ENCODE measurements around the gene PPP1R27. TPM values are rescaled to one million over a fixed set of nuclear protein-coding genes. Genes with fewer than 3 reads are reported as not detected.

PPP1R27 gene
- total RNA-seq, 1 donor from 2014 or later, result 35.0 TPM

DNA sequence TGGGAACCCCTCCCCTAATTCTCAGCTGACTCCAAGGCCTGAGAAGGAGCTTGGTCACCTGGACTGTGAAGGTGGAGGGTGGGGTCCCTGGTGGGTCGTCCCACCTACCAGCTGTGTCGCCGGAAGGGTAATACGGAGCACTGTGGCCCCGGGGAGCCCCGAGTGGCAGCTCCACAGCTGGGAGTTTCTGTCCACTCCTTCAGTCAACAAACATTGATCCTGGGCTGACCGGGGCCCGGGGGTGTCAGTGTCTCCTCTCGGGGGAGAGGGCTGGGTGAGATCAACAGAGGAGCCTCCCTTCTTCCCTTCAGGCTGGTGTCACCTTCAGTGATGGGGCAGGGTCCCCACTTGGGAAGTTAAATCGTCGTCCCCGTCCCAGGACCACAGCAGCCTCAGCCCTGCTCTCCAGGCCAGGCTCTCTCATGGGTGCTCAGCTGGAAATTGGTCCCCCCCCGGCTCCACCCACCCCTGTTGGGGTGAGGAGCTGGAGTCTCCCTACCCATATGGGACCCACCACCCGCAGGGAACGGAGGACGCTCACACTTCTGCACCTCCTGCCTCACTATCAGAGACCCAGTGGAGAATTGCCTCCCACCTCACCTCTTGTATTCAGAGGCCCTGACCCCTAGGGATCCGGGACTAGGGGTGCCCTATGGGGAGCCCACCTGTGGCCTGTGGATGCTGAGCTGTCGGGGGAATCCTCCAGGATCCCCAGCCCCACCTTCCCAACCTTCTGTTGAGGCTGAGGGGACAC is 29.0 kb downstream of the PPP1R27 start:
- Histone ChIP-seq H3K27me3 (ENCODE audit: control insufficient read depth in 3 of 3, insufficient read depth in 3 of 3, low read length in 3 of 3) (peaks cover 80 to 86% (median 81%) of the 10 kb centered on the region in 3 donors), H3K9me3 (ENCODE audit: control insufficient read depth in 3 of 3, low read length in 3 of 3) (no peaks in the 10 kb centered on the region)

DNA sequence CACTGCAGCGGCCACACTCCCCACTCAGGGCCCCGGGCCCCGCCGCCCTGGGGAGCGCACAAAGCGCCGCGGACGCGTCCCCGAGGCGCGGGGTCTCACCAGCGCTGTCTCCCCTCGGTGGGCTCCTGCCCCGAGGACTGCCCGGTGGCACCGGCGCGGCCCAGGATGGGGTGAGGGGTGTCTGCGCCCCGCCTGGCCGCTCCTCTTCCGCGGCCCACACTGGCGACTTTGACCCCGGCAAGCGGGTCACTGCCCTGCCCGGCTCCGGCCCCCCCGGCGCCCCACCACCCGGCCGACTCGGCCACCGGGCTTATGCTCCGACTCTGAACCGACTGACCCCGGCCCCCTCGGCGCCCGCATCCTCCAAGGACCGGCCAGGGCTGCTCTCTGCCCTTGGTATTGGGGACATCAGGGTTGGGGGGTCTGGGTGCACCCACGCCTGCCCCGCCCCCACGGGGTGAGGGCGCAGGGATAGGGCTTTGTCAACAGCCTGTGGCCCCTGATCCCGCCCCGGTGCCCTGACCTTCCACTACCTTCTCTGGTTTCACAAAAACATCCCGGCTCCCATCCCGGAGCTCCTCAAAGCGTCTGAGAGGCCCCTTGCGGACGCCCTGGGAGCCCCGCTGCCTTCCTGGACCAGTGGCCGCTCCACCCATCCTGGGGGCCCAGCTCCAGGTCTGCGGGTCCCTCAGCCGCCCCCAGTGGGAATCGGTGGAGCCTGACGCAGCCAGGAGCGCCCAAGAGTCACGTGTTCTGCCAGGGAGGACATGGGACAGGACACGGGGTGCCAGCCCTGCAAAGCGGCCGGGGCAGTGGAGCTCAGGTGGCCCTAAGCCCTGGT is 30.1 kb downstream of the PPP1R27 start:
- Histone ChIP-seq H3K4me3 (ENCODE audit: low read length in 3 of 3) (no peak overlapping the region), H3K9me3 (ENCODE audit: control insufficient read depth in 3 of 3, low read length in 3 of 3) (no peaks in the 10 kb centered on the region), H3K27me3 (ENCODE audit: control insufficient read depth in 3 of 3, insufficient read depth in 3 of 3, low read length in 3 of 3) (peaks cover 72 to 83% (median 76%) of the 10 kb centered on the region in 3 donors), H3K27ac (ENCODE audit: low read depth, low read length) (no peak overlapping the region), H3K36me3 (ENCODE audit: control insufficient read depth in 3 of 3, insufficient read depth in 3 of 3, low read length in 3 of 3) (no peaks in the 10 kb centered on the region), H3K4me1 (ENCODE audit: control insufficient read depth in 3 of 3, insufficient read depth in 3 of 3, low read length in 3 of 3) (peaks cover 0 to 5% (median 5%) of the 10 kb centered on the region in 3 donors), H3K9ac (ENCODE audit: low read depth in 1 of 3, low read length in 3 of 3) (peak overlapping the region in 1 of 3 donors; percentile 54)

More for the DNA sequence above, 29.0 kb downstream of the PPP1R27 start:
- no peak overlapping the region for H3K27ac ChIP-seq (ENCODE audit: low read depth, low read length)
- no peak overlapping the region for H3K9ac ChIP-seq (ENCODE audit: low read depth in 1 of 3, low read length in 3 of 3)
- no peak overlapping the region for H3K4me3 ChIP-seq (ENCODE audit: low read length in 3 of 3)
- peaks cover 0 to 5% (median 5%) of the 10 kb centered on the region in 3 donors for H3K4me1 ChIP-seq (ENCODE audit: control insufficient read depth in 3 of 3, insufficient read depth in 3 of 3, low read length in 3 of 3)
- H3K36me3 ChIP-seq (ENCODE audit: control insufficient read depth in 3 of 3, insufficient read depth in 3 of 3, low read length in 3 of 3), result no peaks in the 10 kb centered on the region

DNA sequence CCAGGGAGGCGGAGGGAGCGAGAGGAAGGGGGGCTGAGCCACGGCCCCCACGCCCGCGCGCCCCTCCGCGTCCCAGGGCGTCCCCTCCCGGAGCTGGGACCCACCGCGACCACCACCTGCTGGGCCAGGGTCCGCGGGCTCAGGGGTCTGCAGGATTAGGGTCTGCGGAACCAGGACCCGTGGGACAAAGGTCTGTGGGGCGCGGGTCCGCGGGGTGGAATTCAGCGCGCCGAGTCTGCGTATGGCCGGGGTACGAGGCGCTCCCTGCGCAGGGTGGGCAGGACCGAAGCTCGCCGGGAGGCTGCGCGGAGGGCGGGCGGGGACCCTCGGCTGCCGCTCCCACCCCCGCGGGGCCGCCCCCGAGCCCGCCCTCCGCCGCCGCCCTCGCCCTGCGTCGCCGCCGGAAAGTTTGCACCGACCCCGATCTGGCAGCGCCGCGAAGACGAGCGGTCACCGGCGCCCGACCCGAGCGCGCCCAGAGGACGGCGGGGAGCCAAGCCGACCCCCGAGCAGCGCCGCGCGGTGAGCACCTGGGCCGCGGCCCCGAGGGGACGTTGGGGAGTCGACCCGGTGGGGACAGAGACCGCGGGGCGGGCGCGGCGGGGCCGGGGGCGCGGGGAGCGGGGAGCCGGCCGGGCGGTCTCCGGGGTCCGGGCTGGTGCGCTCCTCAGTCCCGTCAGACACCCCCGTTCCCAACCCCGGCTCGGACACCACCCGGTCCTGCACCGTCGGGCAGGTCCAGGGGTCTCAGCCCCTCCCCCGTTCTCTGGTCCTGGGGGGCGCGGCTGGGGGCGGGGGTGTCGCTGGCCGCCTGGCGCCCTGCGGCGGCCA is 30.9 kb downstream of the PPP1R27 start, which contains the start of gene GCGR:
GCGR (plus strand) TSS at position 423 of the 831 bp plus-strand sequence. CDS start 4,869 bp downstream, outside the sequence.
- Histone ChIP-seq H3K27me3 (ENCODE audit: control insufficient read depth in 3 of 3, insufficient read depth in 3 of 3, low read length in 3 of 3) (peaks cover 63 to 75% (median 68%) of the 10 kb centered on the region in 3 donors), H3K4me3 (ENCODE audit: low read length in 3 of 3) (no peak within 1 kb of the TSS), H3K9me3 (ENCODE audit: control insufficient read depth in 3 of 3, low read length in 3 of 3) (no peaks in the 10 kb centered on the region), H3K36me3 (ENCODE audit: control insufficient read depth in 3 of 3, insufficient read depth in 3 of 3, low read length in 3 of 3) (no peaks in the 10 kb centered on the region), H3K9ac (ENCODE audit: low read depth in 1 of 3, low read length in 3 of 3) (peak within 1 kb of the TSS in 1 of 3 donors; percentile 54), H3K27ac (ENCODE audit: low read depth, low read length) (no peak within 1 kb of the TSS), H3K4me1 (ENCODE audit: control insufficient read depth in 3 of 3, insufficient read depth in 3 of 3, low read length in 3 of 3) (peaks cover 0 to 5% (median 5%) of the 10 kb centered on the region in 3 donors)

DNA sequence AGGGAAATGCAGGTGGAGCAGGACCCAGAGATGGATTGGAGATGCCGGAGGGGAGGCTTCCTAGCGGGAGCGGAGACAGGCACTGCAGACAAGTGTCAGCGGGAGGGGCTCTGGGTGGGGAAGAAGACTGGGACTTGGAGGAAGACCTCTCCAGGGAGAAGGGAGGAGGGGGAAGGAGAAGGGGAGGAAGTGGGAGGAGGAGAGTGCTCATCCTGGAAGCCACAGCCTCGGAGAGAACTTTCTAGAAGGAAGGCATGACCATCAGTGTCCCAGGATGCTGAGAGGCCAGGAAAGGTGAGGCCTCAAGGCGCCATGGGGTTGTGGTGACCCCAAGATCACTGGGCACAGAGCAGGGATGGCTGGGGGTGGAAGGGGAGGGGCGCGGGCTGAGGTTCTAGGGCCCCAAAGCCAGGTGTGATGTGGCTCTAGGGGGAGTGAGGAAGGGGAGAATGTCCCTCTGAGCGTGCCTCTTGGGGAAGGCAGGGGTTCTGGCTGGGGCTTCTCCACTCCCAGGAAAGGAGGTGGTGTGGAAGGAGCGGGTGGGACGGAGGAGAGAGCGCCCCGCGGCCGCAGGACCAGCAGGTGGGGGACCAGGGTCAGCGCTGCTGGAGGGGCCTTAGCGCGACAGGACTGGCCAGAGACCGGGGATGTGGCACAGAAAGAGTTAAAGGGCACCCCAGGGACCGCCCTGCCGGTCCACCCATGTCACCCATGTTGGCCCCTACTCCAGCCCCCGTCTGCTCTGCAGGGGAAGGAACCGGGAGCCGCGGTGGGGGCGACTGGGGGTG is 31.8 kb downstream of the PPP1R27 start:
- H3K4me3 ChIP-seq (ENCODE audit: low read length in 3 of 3), result no peak overlapping the region
- no peak overlapping the region for H3K9ac ChIP-seq (ENCODE audit: low read depth in 1 of 3, low read length in 3 of 3)
- peaks cover 60 to 68% (median 64%) of the 10 kb centered on the region in 3 donors for H3K27me3 ChIP-seq (ENCODE audit: control insufficient read depth in 3 of 3, insufficient read depth in 3 of 3, low read length in 3 of 3)
- peaks cover 0 to 5% (median 5%) of the 10 kb centered on the region in 3 donors for H3K4me1 ChIP-seq (ENCODE audit: control insufficient read depth in 3 of 3, insufficient read depth in 3 of 3, low read length in 3 of 3)
- H3K9me3 ChIP-seq (ENCODE audit: control insufficient read depth in 3 of 3, low read length in 3 of 3), result no peaks in the 10 kb centered on the region
- no peak overlapping the region for H3K27ac ChIP-seq (ENCODE audit: low read depth, low read length)
- H3K36me3 ChIP-seq (ENCODE audit: control insufficient read depth in 3 of 3, insufficient read depth in 3 of 3, low read length in 3 of 3), result no peaks in the 10 kb centered on the region

DNA sequence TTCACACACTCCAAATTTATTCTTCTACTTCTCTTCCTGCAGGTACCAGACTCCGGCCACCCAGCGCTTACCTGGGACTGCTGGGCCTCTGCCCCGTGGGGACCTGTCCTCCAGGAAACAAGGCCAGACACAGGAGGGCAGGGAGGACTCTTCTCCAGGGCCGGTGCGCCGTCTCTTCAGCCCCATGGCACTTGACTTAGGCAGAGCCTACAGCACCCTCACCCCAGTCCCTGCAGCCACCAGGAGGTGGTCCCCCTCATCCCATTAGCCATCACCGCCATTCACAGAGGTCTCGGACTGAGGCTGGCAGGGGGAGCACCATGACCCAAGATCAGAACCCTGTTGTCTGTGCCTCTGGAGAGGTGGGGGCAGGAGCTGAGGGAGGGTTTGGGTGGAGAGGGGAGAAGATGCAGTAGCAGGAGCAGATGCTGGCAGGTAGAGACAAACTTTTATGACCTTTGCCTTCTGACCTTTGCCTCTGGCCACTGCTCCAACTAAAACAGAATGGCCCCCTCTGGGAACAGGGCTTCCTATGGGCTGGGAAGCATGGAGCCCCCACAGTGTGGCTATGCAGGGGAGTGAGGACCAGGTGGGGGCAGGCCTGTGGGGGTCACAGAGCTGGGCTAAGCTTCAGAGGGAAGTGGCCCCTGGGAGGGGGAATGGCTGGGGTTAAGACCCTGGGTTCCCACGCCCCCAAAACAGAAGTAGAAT is 32.6 kb downstream of the PPP1R27 start:
- H3K9ac ChIP-seq (ENCODE audit: low read depth in 1 of 3, low read length in 3 of 3), result no peak overlapping the region
- H3K27me3 ChIP-seq (ENCODE audit: control insufficient read depth in 3 of 3, insufficient read depth in 3 of 3, low read length in 3 of 3), result peaks cover 55 to 60% (median 56%) of the 10 kb centered on the region in 3 donors
- H3K36me3 ChIP-seq (ENCODE audit: control insufficient read depth in 3 of 3, insufficient read depth in 3 of 3, low read length in 3 of 3), result no peaks in the 10 kb centered on the region
- H3K4me1 ChIP-seq (ENCODE audit: control insufficient read depth in 3 of 3, insufficient read depth in 3 of 3, low read length in 3 of 3), result peaks cover 0 to 5% (median 5%) of the 10 kb centered on the region in 3 donors
- H3K27ac ChIP-seq (ENCODE audit: low read depth, low read length), result no peak overlapping the region
- no peaks in the 10 kb centered on the region for H3K9me3 ChIP-seq (ENCODE audit: control insufficient read depth in 3 of 3, low read length in 3 of 3)
- H3K4me3 ChIP-seq (ENCODE audit: low read length in 3 of 3), result no peak overlapping the region

DNA sequence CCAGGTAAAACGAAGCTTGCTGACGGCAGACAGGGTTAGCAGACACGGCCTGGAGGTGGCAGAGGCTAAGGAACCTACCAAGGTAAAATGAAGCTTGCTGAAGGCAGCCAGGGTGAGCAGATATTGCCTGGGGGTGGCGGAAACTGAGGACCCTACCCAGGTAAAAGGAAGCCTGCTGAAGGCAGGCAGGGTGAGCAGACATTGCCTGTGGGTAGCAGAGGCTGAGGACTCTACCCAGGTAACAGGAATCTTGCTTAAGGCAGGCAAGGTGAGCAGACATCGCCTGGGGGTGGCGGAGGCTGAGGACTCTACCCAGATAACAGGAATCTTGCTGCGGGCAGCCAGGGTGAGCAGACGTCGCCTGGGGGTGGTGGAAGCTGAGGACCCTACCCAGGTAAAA is 33.5 kb downstream of the PPP1R27 start:
- Histone ChIP-seq H3K4me1 (ENCODE audit: control insufficient read depth in 3 of 3, insufficient read depth in 3 of 3, low read length in 3 of 3) (peaks cover 0 to 5% (median 5%) of the 10 kb centered on the region in 3 donors), H3K4me3 (ENCODE audit: low read length in 3 of 3) (no peak overlapping the region), H3K36me3 (ENCODE audit: control insufficient read depth in 3 of 3, insufficient read depth in 3 of 3, low read length in 3 of 3) (no peaks in the 10 kb centered on the region), H3K9ac (ENCODE audit: low read depth in 1 of 3, low read length in 3 of 3) (no peak overlapping the region), H3K9me3 (ENCODE audit: control insufficient read depth in 3 of 3, low read length in 3 of 3) (no peaks in the 10 kb centered on the region), H3K27me3 (ENCODE audit: control insufficient read depth in 3 of 3, insufficient read depth in 3 of 3, low read length in 3 of 3) (peaks cover 47 to 52% (median 48%) of the 10 kb centered on the region in 3 donors), H3K27ac (ENCODE audit: low read depth, low read length) (no peak overlapping the region)

DNA sequence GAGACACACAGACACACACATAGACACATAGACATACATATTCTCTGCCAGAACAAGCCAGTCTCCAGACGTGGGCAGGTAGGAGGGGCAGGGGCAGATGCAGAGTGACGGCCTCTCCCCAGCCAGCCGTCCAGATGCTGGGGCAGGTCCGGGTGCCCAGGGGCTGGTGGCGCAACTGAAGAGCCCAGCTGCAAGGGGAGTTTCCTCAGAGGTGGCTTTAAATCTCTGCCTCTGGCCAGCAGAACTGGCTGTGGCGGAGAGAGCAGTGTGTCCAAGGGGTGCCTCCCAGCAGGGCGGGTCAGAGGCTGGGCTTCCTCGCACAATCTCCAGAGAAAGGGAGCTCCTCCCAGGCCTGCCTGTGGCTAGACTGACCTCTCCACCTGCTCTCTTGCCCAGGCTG is 40.3 kb downstream of the PPP1R27 start:
- H3K27me3 ChIP-seq (ENCODE audit: control insufficient read depth in 3 of 3, insufficient read depth in 3 of 3, low read length in 3 of 3), result peaks cover 24 to 27% (median 26%) of the 10 kb centered on the region in 3 donors
- no peaks in the 10 kb centered on the region for H3K36me3 ChIP-seq (ENCODE audit: control insufficient read depth in 3 of 3, insufficient read depth in 3 of 3, low read length in 3 of 3)
- H3K4me1 ChIP-seq (ENCODE audit: control insufficient read depth in 3 of 3, insufficient read depth in 3 of 3, low read length in 3 of 3), result no peaks in the 10 kb centered on the region
- H3K27ac ChIP-seq (ENCODE audit: low read depth, low read length), result no peak overlapping the region
- no peak overlapping the region for H3K4me3 ChIP-seq (ENCODE audit: low read length in 3 of 3)
- no peaks in the 10 kb centered on the region for H3K9me3 ChIP-seq (ENCODE audit: control insufficient read depth in 3 of 3, low read length in 3 of 3)
- H3K9ac ChIP-seq (ENCODE audit: low read depth in 1 of 3, low read length in 3 of 3), result no peak overlapping the region

DNA sequence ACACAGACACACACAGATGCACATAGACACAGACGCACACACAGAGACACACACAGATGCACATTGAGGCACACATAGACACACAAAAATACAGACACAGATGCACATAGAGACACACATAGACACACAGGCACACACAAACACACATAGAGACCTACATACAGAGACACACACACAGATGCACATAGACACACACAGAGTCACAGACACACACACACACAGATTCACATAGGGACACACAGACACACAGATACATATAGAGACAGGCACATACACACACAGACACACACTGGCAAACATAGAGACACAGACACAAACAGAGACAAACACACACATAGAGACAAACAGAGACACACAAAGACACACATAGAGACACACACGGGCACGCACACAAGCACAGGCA is 40.8 kb downstream of the PPP1R27 start:
- Histone ChIP-seq H3K9ac (ENCODE audit: low read depth in 1 of 3, low read length in 3 of 3) (peak overlapping the region in 1 of 3 donors; percentile 7), H3K27me3 (ENCODE audit: control insufficient read depth in 3 of 3, insufficient read depth in 3 of 3, low read length in 3 of 3) (peaks cover 24 to 27% (median 26%) of the 10 kb centered on the region in 3 donors), H3K27ac (ENCODE audit: low read depth, low read length) (no peak overlapping the region), H3K36me3 (ENCODE audit: control insufficient read depth in 3 of 3, insufficient read depth in 3 of 3, low read length in 3 of 3) (no peaks in the 10 kb centered on the region), H3K4me1 (ENCODE audit: control insufficient read depth in 3 of 3, insufficient read depth in 3 of 3, low read length in 3 of 3) (no peaks in the 10 kb centered on the region), H3K4me3 (ENCODE audit: low read length in 3 of 3) (no peak overlapping the region), H3K9me3 (ENCODE audit: control insufficient read depth in 3 of 3, low read length in 3 of 3) (no peaks in the 10 kb centered on the region)

Measured in skeletal muscle tissue (tissue), 4 donors.